GM21529 (cell line): ENCODE measurements around the gene NAALADL2.
A peak's percentile ranks its signal among the peaks of the same experiment; 100 is the strongest.

ENCODE experiments used
- ATAC-seq: cut with Tn5 transposase; IDR thresholded peaks from one replicate; pipeline ENCODE4 v1.9.1; 2021; ENCODE audit not compliant: unreplicated experiment

The NAALADL2 gene

GRCh38 chr3:175193815-175194518 lies 334.8 kb downstream of the NAALADL2 start:
- peak; percentile 86 for ATAC-seq

- ATAC-seq = no peak
Measured at GRCh38 chr3:175198991-175199783, 340.1 kb downstream of the NAALADL2 start.

GRCh38 chr3:175199961-175200360 lies 340.8 kb downstream of the NAALADL2 start:
- ATAC-seq = no peak

- no peak for ATAC-seq
Measured at GRCh38 chr3:175200391-175201095, 341.4 kb downstream of the NAALADL2 start.

- no peak for ATAC-seq
Measured at GRCh38 chr3:175207361-175207760, 348.2 kb downstream of the NAALADL2 start.

GRCh38 chr3:175208326-175208725 lies 349.2 kb downstream of the NAALADL2 start:
- ATAC-seq = no peak

GRCh38 chr3:175211466-175211865 lies 352.3 kb downstream of the NAALADL2 start:
- no peak for ATAC-seq

GRCh38 chr3:175212896-175213295 lies 353.8 kb downstream of the NAALADL2 start:
- no peak for ATAC-seq

GRCh38 chr3:175214216-175214615 lies 355.1 kb downstream of the NAALADL2 start:
- no peak for ATAC-seq

GRCh38 chr3:175215833-175216232 lies 356.7 kb downstream of the NAALADL2 start:
- ATAC-seq = no peak

- ATAC-seq = no peak
Measured at GRCh38 chr3:175222356-175222755, 363.2 kb downstream of the NAALADL2 start.

GRCh38 chr3:175224051-175224450 lies 364.9 kb downstream of the NAALADL2 start:
- ATAC-seq = no peak

- no peak for ATAC-seq
Measured at GRCh38 chr3:175226444-175226843, 367.3 kb downstream of the NAALADL2 start.

GRCh38 chr3:175227126-175227525 lies 368.0 kb downstream of the NAALADL2 start:
- ATAC-seq = no peak

- ATAC-seq = no peak
Measured at GRCh38 chr3:175233957-175234940, 375.1 kb downstream of the NAALADL2 start.

- ATAC-seq = no peak
Measured at GRCh38 chr3:175238801-175239200, 379.7 kb downstream of the NAALADL2 start.

GRCh38 chr3:175240921-175241320 lies 381.8 kb downstream of the NAALADL2 start:
- ATAC-seq = no peak

- no peak for ATAC-seq
Measured at GRCh38 chr3:175242243-175242642, 383.1 kb downstream of the NAALADL2 start.

- no peak for ATAC-seq
Measured at GRCh38 chr3:175246234-175246633, 387.1 kb downstream of the NAALADL2 start.

- ATAC-seq = no peak
Measured at GRCh38 chr3:175246766-175247165, 387.6 kb downstream of the NAALADL2 start.

GRCh38 chr3:175247629-175248028 lies 388.5 kb downstream of the NAALADL2 start:
- ATAC-seq = no peak
